Measurements from ENCODE around the gene SETBP1. TPM values are rescaled to one million over a fixed set of nuclear protein-coding genes. Genes with fewer than 3 reads are reported as not detected.

Gene SETBP1
- total RNA-seq, 4 donors from 2014 or later: 3.3 to 86.6 (median 16.3) TPM

- Histone ChIP-seq H3K4me1 (no peaks in the 10 kb centered on the region), H3K9me3 (no peaks in the 10 kb centered on the region), H3K27me3 (no peaks in the 10 kb centered on the region), H3K4me3 (no peak overlapping the region), H3K27ac (no peak overlapping the region), H3K36me3 (no peaks in the 10 kb centered on the region)
- no peak for TF ChIP-seq CTCF (IDR thresholded peaks at IDR 0.05)
- no peak for TF ChIP-seq POLR2A (IDR thresholded peaks at IDR 0.05)
- DNase-seq: no peak
These were observed 213.3 kb downstream of the SETBP1 start for GRCh38 chr18:44893966-44894365.

- Histone ChIP-seq H3K27ac (no peak overlapping the region), H3K4me3 (no peak overlapping the region), H3K36me3 (no peaks in the 10 kb centered on the region), H3K9me3 (no peaks in the 10 kb centered on the region), H3K27me3 (no peaks in the 10 kb centered on the region), H3K4me1 (no peaks in the 10 kb centered on the region)
- DNase-seq: peak; percentile 22 to 84 (median 55)
- TF ChIP-seq POLR2A (IDR thresholded peaks at IDR 0.05): no peak
- TF ChIP-seq CTCF (IDR thresholded peaks at IDR 0.05): peak in 4 of 6 experiments; percentile 32 to 83 (median 82)
These were observed 214.6 kb downstream of the SETBP1 start for GRCh38 chr18:44895176-44895798.

- Histone ChIP-seq H3K27ac (no peak overlapping the region), H3K9me3 (no peaks in the 10 kb centered on the region), H3K27me3 (no peaks in the 10 kb centered on the region), H3K4me3 (no peak overlapping the region), H3K36me3 (no peaks in the 10 kb centered on the region), H3K4me1 (no peaks in the 10 kb centered on the region)
- DNase-seq: no peak
- TF ChIP-seq POLR2A (IDR thresholded peaks at IDR 0.05) (no peak), CTCF (IDR thresholded peaks at IDR 0.05) (no peak)
These were observed 216.2 kb downstream of the SETBP1 start for GRCh38 chr18:44896846-44897245.

GRCh38 chr18:44897411-44897810 lies 216.7 kb downstream of the SETBP1 start:
- Histone ChIP-seq H3K4me1 (no peaks in the 10 kb centered on the region), H3K27ac (no peak overlapping the region), H3K36me3 (no peaks in the 10 kb centered on the region), H3K4me3 (no peak overlapping the region), H3K27me3 (no peaks in the 10 kb centered on the region), H3K9me3 (no peaks in the 10 kb centered on the region)
- DNase-seq: no peak
- TF ChIP-seq POLR2A (IDR thresholded peaks at IDR 0.05): no peak
- no peak for TF ChIP-seq CTCF (IDR thresholded peaks at IDR 0.05)

GRCh38 chr18:44897816-44898215 lies 217.1 kb downstream of the SETBP1 start:
- no peak for DNase-seq
- Histone ChIP-seq H3K9me3 (no peaks in the 10 kb centered on the region), H3K27me3 (no peaks in the 10 kb centered on the region), H3K27ac (no peak overlapping the region), H3K36me3 (no peaks in the 10 kb centered on the region), H3K4me1 (no peaks in the 10 kb centered on the region), H3K4me3 (no peak overlapping the region)
- no peak for TF ChIP-seq POLR2A (IDR thresholded peaks at IDR 0.05)
- TF ChIP-seq CTCF (IDR thresholded peaks at IDR 0.05): no peak

GRCh38 chr18:44898498-44898897 lies 217.8 kb downstream of the SETBP1 start:
- Histone ChIP-seq H3K27me3 (no peaks in the 10 kb centered on the region), H3K9me3 (no peaks in the 10 kb centered on the region), H3K36me3 (no peaks in the 10 kb centered on the region), H3K27ac (no peak overlapping the region), H3K4me3 (no peak overlapping the region), H3K4me1 (no peaks in the 10 kb centered on the region)
- DNase-seq: no peak
- TF ChIP-seq CTCF (IDR thresholded peaks at IDR 0.05): no peak
- TF ChIP-seq POLR2A (IDR thresholded peaks at IDR 0.05): no peak
